ENCODE data around the gene FASTKD2.

The FASTKD2 gene

GRCh38 chr2:206756816-206757215, 8.6 kb upstream of the FASTKD2 start:
- Histone ChIP-seq H3K36me3 (ENCODE audit: control insufficient read depth, insufficient read depth, low read length, severe bottlenecking) (no peaks in the 10 kb centered on the region), H3K9ac (ENCODE audit: low read length) (no peak overlapping the region), H3K27me3 (replicated peaks; ENCODE audit: control insufficient read depth, insufficient read depth, low read length) (peaks cover 3% of the 10 kb centered on the region), H3K4me1 (ENCODE audit: control insufficient read depth, insufficient read depth, low read length) (no peaks in the 10 kb centered on the region), H3K9me3 (ENCODE audit: control insufficient read depth, low read length) (no peaks in the 10 kb centered on the region), H3K4me3 (ENCODE audit: low read length) (no peak overlapping the region)
- DNase-seq (ENCODE audit: low read depth), result no peak

GRCh38 chr2:206764673-206765241, 649 bp upstream of the FASTKD2 start:
- H3K36me3 ChIP-seq (ENCODE audit: control insufficient read depth, insufficient read depth, low read length, severe bottlenecking), result peaks cover 9% of the 10 kb centered on the region
- H3K4me1 ChIP-seq (ENCODE audit: control insufficient read depth, insufficient read depth, low read length), result peaks cover 10% of the 10 kb centered on the region
- H3K9ac ChIP-seq (ENCODE audit: low read length), result peak overlapping the region; percentile 96
- no peak for DNase-seq (ENCODE audit: low read depth)
- H3K4me3 ChIP-seq (ENCODE audit: low read length), result peak overlapping the region; percentile 100
- peaks cover 7% of the 10 kb centered on the region for H3K27me3 ChIP-seq (replicated peaks; ENCODE audit: control insufficient read depth, insufficient read depth, low read length)
- no peaks in the 10 kb centered on the region for H3K9me3 ChIP-seq (ENCODE audit: control insufficient read depth, low read length)

- peaks cover 10% of the 10 kb centered on the region for H3K4me1 ChIP-seq (ENCODE audit: control insufficient read depth, insufficient read depth, low read length)
- no peak for DNase-seq (ENCODE audit: low read depth)
- H3K27me3 ChIP-seq (replicated peaks; ENCODE audit: control insufficient read depth, insufficient read depth, low read length), result peaks cover 7% of the 10 kb centered on the region
- H3K9me3 ChIP-seq (ENCODE audit: control insufficient read depth, low read length), result no peaks in the 10 kb centered on the region
- H3K9ac ChIP-seq (ENCODE audit: low read length), result peak overlapping the region; percentile 96
- H3K4me3 ChIP-seq (ENCODE audit: low read length), result peak overlapping the region; percentile 100
- H3K36me3 ChIP-seq (ENCODE audit: control insufficient read depth, insufficient read depth, low read length, severe bottlenecking), result peaks cover 21% of the 10 kb centered on the region
Measured at GRCh38 chr2:206766057-206766930, 888 bp downstream of the FASTKD2 start.

- Histone ChIP-seq H3K9ac (ENCODE audit: low read length) (no peak overlapping the region), H3K36me3 (ENCODE audit: control insufficient read depth, insufficient read depth, low read length, severe bottlenecking) (peaks cover 87% of the 10 kb centered on the region)
Measured at GRCh38 chr2:206774871-206775270, 9.5 kb downstream of the FASTKD2 start.

GRCh38 chr2:206776432-206776831, 11.0 kb downstream of the FASTKD2 start:
- Histone ChIP-seq H3K4me1 (ENCODE audit: control insufficient read depth, insufficient read depth, low read length) (no peaks in the 10 kb centered on the region), H3K4me3 (ENCODE audit: low read length) (no peak overlapping the region), H3K9ac (ENCODE audit: low read length) (no peak overlapping the region), H3K27me3 (replicated peaks; ENCODE audit: control insufficient read depth, insufficient read depth, low read length) (no peaks in the 10 kb centered on the region), H3K9me3 (ENCODE audit: control insufficient read depth, low read length) (peaks cover 7% of the 10 kb centered on the region), H3K36me3 (ENCODE audit: control insufficient read depth, insufficient read depth, low read length, severe bottlenecking) (peaks cover 86% of the 10 kb centered on the region)
- no peak for DNase-seq (ENCODE audit: low read depth)

More at GRCh38 chr2:206774871-206775270, 9.5 kb downstream of the FASTKD2 start:
- H3K27me3 ChIP-seq (replicated peaks; ENCODE audit: control insufficient read depth, insufficient read depth, low read length), result no peaks in the 10 kb centered on the region
- no peak for DNase-seq (ENCODE audit: low read depth)
- H3K4me1 ChIP-seq (ENCODE audit: control insufficient read depth, insufficient read depth, low read length), result no peaks in the 10 kb centered on the region
- H3K4me3 ChIP-seq (ENCODE audit: low read length), result no peak overlapping the region
- H3K9me3 ChIP-seq (ENCODE audit: control insufficient read depth, low read length), result peaks cover 7% of the 10 kb centered on the region

- no peaks in the 10 kb centered on the region for H3K27me3 ChIP-seq (replicated peaks; ENCODE audit: control insufficient read depth, insufficient read depth, low read length)
- peaks cover 7% of the 10 kb centered on the region for H3K9me3 ChIP-seq (ENCODE audit: control insufficient read depth, low read length)
- H3K4me1 ChIP-seq (ENCODE audit: control insufficient read depth, insufficient read depth, low read length), result no peaks in the 10 kb centered on the region
- DNase-seq (ENCODE audit: low read depth), result no peak
- H3K4me3 ChIP-seq (ENCODE audit: low read length), result no peak overlapping the region
- H3K9ac ChIP-seq (ENCODE audit: low read length), result no peak overlapping the region
- H3K36me3 ChIP-seq (ENCODE audit: control insufficient read depth, insufficient read depth, low read length, severe bottlenecking), result peaks cover 74% of the 10 kb centered on the region
Measured at GRCh38 chr2:206780671-206781070, 15.3 kb downstream of the FASTKD2 start.

GRCh38 chr2:206783718-206784117, 18.3 kb downstream of the FASTKD2 start:
- Histone ChIP-seq H3K27me3 (replicated peaks; ENCODE audit: control insufficient read depth, insufficient read depth, low read length) (no peaks in the 10 kb centered on the region), H3K4me1 (ENCODE audit: control insufficient read depth, insufficient read depth, low read length) (no peaks in the 10 kb centered on the region), H3K9me3 (ENCODE audit: control insufficient read depth, low read length) (no peaks in the 10 kb centered on the region), H3K36me3 (ENCODE audit: control insufficient read depth, insufficient read depth, low read length, severe bottlenecking) (peaks cover 78% of the 10 kb centered on the region), H3K9ac (ENCODE audit: low read length) (no peak overlapping the region), H3K4me3 (ENCODE audit: low read length) (no peak overlapping the region)
- no peak for DNase-seq (ENCODE audit: low read depth)

GRCh38 chr2:206784559-206785353, 19.4 kb downstream of the FASTKD2 start:
- H3K9ac ChIP-seq (ENCODE audit: low read length), result no peak overlapping the region
- H3K4me1 ChIP-seq (ENCODE audit: control insufficient read depth, insufficient read depth, low read length), result no peaks in the 10 kb centered on the region
- peaks cover 78% of the 10 kb centered on the region for H3K36me3 ChIP-seq (ENCODE audit: control insufficient read depth, insufficient read depth, low read length, severe bottlenecking)

GRCh38 chr2:206790311-206790935, 25.0 kb downstream of the FASTKD2 start:
- peaks cover 15% of the 10 kb centered on the region for H3K4me1 ChIP-seq (ENCODE audit: control insufficient read depth, insufficient read depth, low read length)
- H3K9me3 ChIP-seq (ENCODE audit: control insufficient read depth, low read length), result no peaks in the 10 kb centered on the region
- no peak overlapping the region for H3K9ac ChIP-seq (ENCODE audit: low read length)
- no peak overlapping the region for H3K4me3 ChIP-seq (ENCODE audit: low read length)
- no peaks in the 10 kb centered on the region for H3K27me3 ChIP-seq (replicated peaks; ENCODE audit: control insufficient read depth, insufficient read depth, low read length)
- peaks cover 86% of the 10 kb centered on the region for H3K36me3 ChIP-seq (ENCODE audit: control insufficient read depth, insufficient read depth, low read length, severe bottlenecking)
- DNase-seq (ENCODE audit: low read depth), result peak; percentile 70

More at GRCh38 chr2:206784559-206785353, 19.4 kb downstream of the FASTKD2 start:
- no peaks in the 10 kb centered on the region for H3K27me3 ChIP-seq (replicated peaks; ENCODE audit: control insufficient read depth, insufficient read depth, low read length)
- no peaks in the 10 kb centered on the region for H3K9me3 ChIP-seq (ENCODE audit: control insufficient read depth, low read length)
- no peak overlapping the region for H3K4me3 ChIP-seq (ENCODE audit: low read length)
- DNase-seq (ENCODE audit: low read depth), result no peak

- Histone ChIP-seq H3K4me1 (ENCODE audit: control insufficient read depth, insufficient read depth, low read length) (peaks cover 15% of the 10 kb centered on the region), H3K4me3 (ENCODE audit: low read length) (no peak overlapping the region), H3K9ac (ENCODE audit: low read length) (no peak overlapping the region), H3K27me3 (replicated peaks; ENCODE audit: control insufficient read depth, insufficient read depth, low read length) (no peaks in the 10 kb centered on the region), H3K9me3 (ENCODE audit: control insufficient read depth, low read length) (no peaks in the 10 kb centered on the region), H3K36me3 (ENCODE audit: control insufficient read depth, insufficient read depth, low read length, severe bottlenecking) (peaks cover 76% of the 10 kb centered on the region)
- no peak for DNase-seq (ENCODE audit: low read depth)
Measured at GRCh38 chr2:206792645-206793044, 27.2 kb downstream of the FASTKD2 start.

GRCh38 chr2:206797376-206797775, 32.0 kb downstream of the FASTKD2 start:
- DNase-seq (ENCODE audit: low read depth), result no peak
- H3K27me3 ChIP-seq (replicated peaks; ENCODE audit: control insufficient read depth, insufficient read depth, low read length), result no peaks in the 10 kb centered on the region

More at GRCh38 chr2:206797376-206797775, 32.0 kb downstream of the FASTKD2 start:
- H3K9me3 ChIP-seq (ENCODE audit: control insufficient read depth, low read length), result no peaks in the 10 kb centered on the region
- peaks cover 33% of the 10 kb centered on the region for H3K36me3 ChIP-seq (ENCODE audit: control insufficient read depth, insufficient read depth, low read length, severe bottlenecking)
- peaks cover 19% of the 10 kb centered on the region for H3K4me1 ChIP-seq (ENCODE audit: control insufficient read depth, insufficient read depth, low read length)
- no peak overlapping the region for H3K4me3 ChIP-seq (ENCODE audit: low read length)
- H3K9ac ChIP-seq (ENCODE audit: low read length), result no peak overlapping the region
